Keratinocyte (primary cell): ENCODE results near the gene NR1D2.

Source experiments
- EZH2 ChIP-seq: IDR thresholded peaks from one replicate; pipeline ENCODE4 v1.6.1; 2012; ENCODE audit warnings: inconsistent platforms, mild to moderate bottlenecking, low read length, moderate library complexity
- TF ChIP-seq, protein P1 (sequence below), 3 experiments: IDR thresholded peaks in 1 of 3; conservative IDR thresholded peaks in 1 of 3; optimal IDR thresholded peaks in 1 of 3; 2 replicates in 2 of 3; 3 replicates in 1 of 3; pipeline versions ENCODE3 to v1.5.1; 2011; ENCODE audit warnings: low read length in 3 of 3, mild to moderate bottlenecking in 3 of 3, moderate library complexity in 2 of 3, control low read depth in 1 of 3, inconsistent platforms in 1 of 3; ENCODE audit not compliant: insufficient read depth in 2 of 3; ENCODE audit errors: extremely low read depth in 1 of 3

DNA sequence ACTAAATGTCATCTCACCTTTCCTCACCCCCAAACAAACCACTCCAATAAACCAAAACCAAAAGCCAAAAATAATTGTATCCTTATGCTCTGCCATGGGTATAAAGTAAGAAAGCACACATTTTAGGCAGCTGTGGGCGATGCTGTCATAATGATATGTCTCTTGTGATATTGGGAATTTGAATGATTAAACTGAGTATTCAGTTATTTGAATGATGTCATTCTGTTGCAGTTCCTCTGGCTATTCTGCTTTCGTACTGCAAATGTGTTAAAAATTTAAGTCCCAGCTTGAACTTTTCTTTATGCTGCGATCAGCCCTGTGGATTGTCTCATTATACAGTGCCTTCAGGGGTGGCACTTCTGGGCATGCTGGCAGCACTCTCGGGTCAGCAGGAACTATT lies 10.8 kb upstream of the NR1D2 start:
- no peak for TF ChIP-seq EZH2
- TF ChIP-seq, protein P1, sequence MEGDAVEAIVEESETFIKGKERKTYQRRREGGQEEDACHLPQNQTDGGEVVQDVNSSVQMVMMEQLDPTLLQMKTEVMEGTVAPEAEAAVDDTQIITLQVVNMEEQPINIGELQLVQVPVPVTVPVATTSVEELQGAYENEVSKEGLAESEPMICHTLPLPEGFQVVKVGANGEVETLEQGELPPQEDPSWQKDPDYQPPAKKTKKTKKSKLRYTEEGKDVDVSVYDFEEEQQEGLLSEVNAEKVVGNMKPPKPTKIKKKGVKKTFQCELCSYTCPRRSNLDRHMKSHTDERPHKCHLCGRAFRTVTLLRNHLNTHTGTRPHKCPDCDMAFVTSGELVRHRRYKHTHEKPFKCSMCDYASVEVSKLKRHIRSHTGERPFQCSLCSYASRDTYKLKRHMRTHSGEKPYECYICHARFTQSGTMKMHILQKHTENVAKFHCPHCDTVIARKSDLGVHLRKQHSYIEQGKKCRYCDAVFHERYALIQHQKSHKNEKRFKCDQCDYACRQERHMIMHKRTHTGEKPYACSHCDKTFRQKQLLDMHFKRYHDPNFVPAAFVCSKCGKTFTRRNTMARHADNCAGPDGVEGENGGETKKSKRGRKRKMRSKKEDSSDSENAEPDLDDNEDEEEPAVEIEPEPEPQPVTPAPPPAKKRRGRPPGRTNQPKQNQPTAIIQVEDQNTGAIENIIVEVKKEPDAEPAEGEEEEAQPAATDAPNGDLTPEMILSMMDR (optimal IDR thresholded peaks at IDR 0.05 in 1 of 3, IDR thresholded peaks at IDR 0.05 in 1 of 3, conservative IDR thresholded peaks at IDR 0.05 in 1 of 3; ENCODE audit: extremely low read depth in 1 of 3, insufficient read depth in 2 of 3, low read length in 3 of 3): no peak
